Measurements from ENCODE around the gene FMNL2. TPM values are rescaled to one million over a fixed set of nuclear protein-coding genes. Genes with fewer than 3 reads are reported as not detected.

The FMNL2 gene
- total RNA-seq, 1 donor from 2014 or later = 41.7 TPM

DNA sequence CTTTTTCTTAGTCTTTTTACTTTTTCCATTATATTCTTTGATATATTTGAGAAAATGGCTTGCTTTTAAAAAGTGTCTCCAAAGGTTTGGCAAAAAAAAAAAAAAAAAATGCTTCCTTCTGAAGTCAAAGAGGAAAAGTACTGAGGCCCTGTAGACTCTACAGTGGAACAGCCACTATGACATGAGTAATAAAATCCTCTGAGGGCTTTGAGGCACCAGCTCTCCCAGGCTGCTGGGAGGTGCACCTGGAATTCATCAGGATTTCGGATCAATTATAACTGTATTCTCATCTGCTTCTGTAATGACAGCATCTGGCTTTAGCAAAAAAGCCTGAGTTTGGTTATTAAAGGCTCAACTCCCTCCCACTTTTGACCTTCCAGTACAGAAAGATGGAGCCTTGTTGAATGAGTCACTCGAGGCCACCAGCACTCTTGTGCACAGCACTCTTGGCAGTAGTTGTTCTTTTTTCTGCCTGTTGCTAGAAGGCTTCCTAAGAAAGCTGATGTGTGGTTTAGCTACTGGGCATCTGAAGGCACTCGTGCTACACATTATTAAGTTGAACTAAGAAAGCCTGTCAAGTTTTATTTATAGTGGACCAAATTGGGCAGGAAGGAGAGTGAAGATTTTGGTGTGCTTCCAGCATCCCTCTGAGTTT lies 251.0 kb downstream of the FMNL2 start:
- peaks cover 28% of the 10 kb centered on the region for H3K4me1 Mint-ChIP-seq (ENCODE audit: unreplicated experiment)
- no peaks in the 10 kb centered on the region for H3K27me3 Mint-ChIP-seq (ENCODE audit: unreplicated experiment)
- H3K27ac Mint-ChIP-seq (ENCODE audit: unreplicated experiment) = no peak overlapping the region
- H3K4me3 Mint-ChIP-seq (ENCODE audit: unreplicated experiment) = no peak overlapping the region
- H3K9me3 Mint-ChIP-seq (ENCODE audit: unreplicated experiment) = no peaks in the 10 kb centered on the region
- TF ChIP-seq, protein P1, sequence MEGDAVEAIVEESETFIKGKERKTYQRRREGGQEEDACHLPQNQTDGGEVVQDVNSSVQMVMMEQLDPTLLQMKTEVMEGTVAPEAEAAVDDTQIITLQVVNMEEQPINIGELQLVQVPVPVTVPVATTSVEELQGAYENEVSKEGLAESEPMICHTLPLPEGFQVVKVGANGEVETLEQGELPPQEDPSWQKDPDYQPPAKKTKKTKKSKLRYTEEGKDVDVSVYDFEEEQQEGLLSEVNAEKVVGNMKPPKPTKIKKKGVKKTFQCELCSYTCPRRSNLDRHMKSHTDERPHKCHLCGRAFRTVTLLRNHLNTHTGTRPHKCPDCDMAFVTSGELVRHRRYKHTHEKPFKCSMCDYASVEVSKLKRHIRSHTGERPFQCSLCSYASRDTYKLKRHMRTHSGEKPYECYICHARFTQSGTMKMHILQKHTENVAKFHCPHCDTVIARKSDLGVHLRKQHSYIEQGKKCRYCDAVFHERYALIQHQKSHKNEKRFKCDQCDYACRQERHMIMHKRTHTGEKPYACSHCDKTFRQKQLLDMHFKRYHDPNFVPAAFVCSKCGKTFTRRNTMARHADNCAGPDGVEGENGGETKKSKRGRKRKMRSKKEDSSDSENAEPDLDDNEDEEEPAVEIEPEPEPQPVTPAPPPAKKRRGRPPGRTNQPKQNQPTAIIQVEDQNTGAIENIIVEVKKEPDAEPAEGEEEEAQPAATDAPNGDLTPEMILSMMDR (IDR thresholded peaks at IDR 0.05; ENCODE audit: unreplicated experiment) = no peak
- peaks cover 3% of the 10 kb centered on the region for H3K36me3 Mint-ChIP-seq (ENCODE audit: low read depth, unreplicated experiment)
- no peak for DNase-seq (ENCODE audit: low spot score)

DNA sequence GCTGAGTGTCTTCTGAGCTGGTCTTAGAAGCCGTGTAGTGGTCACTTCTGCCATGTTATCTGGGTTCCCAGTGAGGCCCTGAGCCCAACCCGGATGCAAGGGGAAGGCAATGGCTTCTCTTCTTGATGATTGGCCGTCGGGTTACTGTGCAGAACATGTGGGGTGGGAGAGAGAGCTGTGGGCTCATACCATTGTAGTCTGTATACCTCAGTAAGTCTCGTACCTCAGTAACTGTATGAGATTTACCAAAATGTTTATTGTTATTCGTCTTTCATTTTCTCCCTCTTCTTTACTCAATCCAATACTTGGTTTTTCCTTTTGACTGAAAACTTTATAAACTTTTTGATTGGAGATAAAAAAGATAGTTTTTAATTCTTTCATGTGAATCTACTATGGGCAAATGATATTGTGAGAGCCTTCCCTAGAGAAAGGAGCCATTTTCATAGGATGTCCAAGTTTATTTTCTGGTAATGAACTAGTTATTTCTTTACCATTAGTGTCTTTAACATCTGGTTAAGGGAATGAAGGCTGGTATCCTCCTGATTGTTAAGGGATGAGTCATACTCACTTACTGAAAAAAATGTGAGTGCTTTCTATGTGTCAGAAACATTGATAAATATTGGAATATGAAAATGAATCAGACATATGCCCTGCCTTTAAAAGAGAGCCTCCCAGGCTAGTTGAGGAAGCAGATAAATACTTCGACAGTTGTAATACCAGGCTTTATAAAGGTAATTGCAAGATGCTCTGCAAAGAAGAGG lies 252.4 kb downstream of the FMNL2 start:
- Mint-ChIP-seq H3K4me1 (ENCODE audit: unreplicated experiment) (peaks cover 19% of the 10 kb centered on the region), H3K9me3 (ENCODE audit: unreplicated experiment) (no peaks in the 10 kb centered on the region)
- DNase-seq (ENCODE audit: low spot score) = no peak

DNA sequence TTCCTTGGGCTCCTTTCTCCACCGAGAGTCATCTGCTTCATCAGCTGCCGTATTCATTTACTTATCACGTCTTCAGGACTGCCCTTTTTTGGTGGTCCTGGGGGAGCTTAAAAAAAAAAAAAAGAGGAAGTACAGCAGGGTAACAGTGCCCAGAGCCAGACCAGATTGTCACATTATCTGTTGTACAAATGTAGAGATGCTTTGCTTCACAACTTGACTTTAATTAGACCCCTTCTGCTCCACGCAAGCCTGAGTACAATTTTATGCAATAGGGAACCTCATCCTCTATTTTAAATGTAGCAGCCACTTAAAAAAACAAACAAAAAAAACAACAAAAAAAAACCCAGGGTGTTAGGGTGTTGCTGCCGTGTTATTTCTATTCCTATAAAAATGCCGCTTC lies 254.0 kb downstream of the FMNL2 start:
- no peak overlapping the region for H3K27ac Mint-ChIP-seq (ENCODE audit: unreplicated experiment)

More for the DNA sequence above, 252.4 kb downstream of the FMNL2 start:
- H3K4me3 Mint-ChIP-seq (ENCODE audit: unreplicated experiment) = no peak overlapping the region
- H3K36me3 Mint-ChIP-seq (ENCODE audit: low read depth, unreplicated experiment) = peaks cover 3% of the 10 kb centered on the region
- no peaks in the 10 kb centered on the region for H3K27me3 Mint-ChIP-seq (ENCODE audit: unreplicated experiment)
- TF ChIP-seq, protein P1 (IDR thresholded peaks at IDR 0.05; ENCODE audit: unreplicated experiment) = no peak
- H3K27ac Mint-ChIP-seq (ENCODE audit: unreplicated experiment) = no peak overlapping the region

DNA sequence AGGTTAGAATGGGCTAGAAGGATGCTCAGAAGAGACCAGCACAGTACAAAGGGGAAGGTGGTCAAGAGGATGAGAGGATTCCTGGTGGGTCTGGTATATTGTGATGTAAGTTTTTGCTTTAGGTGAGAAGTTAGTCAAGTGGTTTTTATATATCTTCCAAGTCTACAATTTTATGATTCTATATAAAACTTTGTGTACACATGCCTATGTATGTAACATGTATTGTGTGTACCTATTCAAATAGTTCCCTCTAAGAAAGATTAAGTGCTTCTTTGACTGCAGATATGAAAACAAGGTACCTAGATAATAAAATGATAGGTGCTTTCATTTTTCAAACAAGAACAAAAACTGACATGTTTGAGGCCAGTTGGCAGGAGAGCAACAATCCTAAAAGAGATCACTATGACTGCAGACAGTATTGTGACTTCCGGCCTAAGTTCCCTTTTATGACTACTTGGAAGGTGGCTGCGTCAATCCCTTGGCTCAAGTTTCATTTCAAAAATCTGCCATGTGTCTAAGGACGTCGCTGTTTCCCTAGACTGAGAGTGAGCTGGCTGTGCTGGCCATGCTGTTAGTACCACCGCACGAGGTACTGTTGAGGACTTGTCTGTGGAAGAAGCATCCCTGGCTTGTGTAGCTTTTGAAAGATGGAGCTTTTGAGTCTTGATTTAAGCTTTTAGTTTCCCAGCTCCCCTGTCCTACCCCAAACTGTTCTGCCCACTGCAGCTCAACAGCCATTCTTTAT lies 259.2 kb downstream of the FMNL2 start:
- Mint-ChIP-seq H3K27ac (ENCODE audit: unreplicated experiment) (no peak overlapping the region), H3K9me3 (ENCODE audit: unreplicated experiment) (no peaks in the 10 kb centered on the region), H3K36me3 (ENCODE audit: low read depth, unreplicated experiment) (peaks cover 5% of the 10 kb centered on the region), H3K4me1 (ENCODE audit: unreplicated experiment) (peaks cover 7% of the 10 kb centered on the region), H3K27me3 (ENCODE audit: unreplicated experiment) (peaks cover 3% of the 10 kb centered on the region), H3K4me3 (ENCODE audit: unreplicated experiment) (no peak overlapping the region)
- TF ChIP-seq, protein P1 (IDR thresholded peaks at IDR 0.05; ENCODE audit: unreplicated experiment) = no peak
- DNase-seq (ENCODE audit: low spot score) = no peak

More for the DNA sequence above, 254.0 kb downstream of the FMNL2 start:
- H3K27me3 Mint-ChIP-seq (ENCODE audit: unreplicated experiment) = no peaks in the 10 kb centered on the region
- no peak overlapping the region for H3K4me3 Mint-ChIP-seq (ENCODE audit: unreplicated experiment)
- DNase-seq (ENCODE audit: low spot score) = no peak
- TF ChIP-seq, protein P1 (IDR thresholded peaks at IDR 0.05; ENCODE audit: unreplicated experiment) = no peak
- H3K4me1 Mint-ChIP-seq (ENCODE audit: unreplicated experiment) = peaks cover 17% of the 10 kb centered on the region
- peaks cover 3% of the 10 kb centered on the region for H3K36me3 Mint-ChIP-seq (ENCODE audit: low read depth, unreplicated experiment)
- no peaks in the 10 kb centered on the region for H3K9me3 Mint-ChIP-seq (ENCODE audit: unreplicated experiment)

All from endothelial cell (in vitro differentiated cells).